Endodermal cell (in vitro differentiated cells): Measurements from ENCODE around the gene COL5A1. TPM values are rescaled to one million over a fixed set of nuclear protein-coding genes. Genes with fewer than 3 reads are reported as not detected.

Experiments
- DNase-seq: peaks from one replicate; pipeline ENCODE4 v3.0.0-alpha.2; 2017
- H3K27ac ChIP-seq: 2 replicates; pipeline ENCODE4 v1.5.1; 2013; ENCODE audit warnings: mild to moderate bottlenecking, low read depth, low read length, moderate library complexity
- H3K27me3 ChIP-seq: 2 replicates; pipeline ENCODE4 v1.6.1; 2013; ENCODE audit warnings: mild to moderate bottlenecking, low read length, moderate library complexity; ENCODE audit not compliant: insufficient read depth, control insufficient read depth, poor library complexity, severe bottlenecking
- H3K36me3 ChIP-seq: 2 replicates; pipeline ENCODE4 v1.7.0; 2013; ENCODE audit warnings: mild to moderate bottlenecking, low read length, moderate library complexity; ENCODE audit not compliant: control insufficient read depth, insufficient read depth
- H3K4me1 ChIP-seq: one replicate; pipeline ENCODE4 v1.7.0; 2013; ENCODE audit warnings: low read length; ENCODE audit not compliant: control insufficient read depth, insufficient read depth
- H3K4me3 ChIP-seq: 2 replicates; pipeline ENCODE4 v1.5.1; 2013; ENCODE audit warnings: mild to moderate bottlenecking, low read length, moderate library complexity
- H3K9ac ChIP-seq: 2 replicates; pipeline ENCODE4 v1.6.1; 2013; ENCODE audit warnings: mild to moderate bottlenecking, low read length, moderate library complexity; ENCODE audit not compliant: poor library complexity, severe bottlenecking; ENCODE audit errors: extremely low read depth
- H3K9me3 ChIP-seq: 2 replicates; pipeline ENCODE4 v1.6.1; 2013; ENCODE audit warnings: mild to moderate bottlenecking, low read length, moderate library complexity; ENCODE audit not compliant: control insufficient read depth
- H3K27ac Mint-ChIP-seq: 2 replicates; pipeline ENCODE4 v1.8.0; 2020; ENCODE audit warnings: mixed read lengths
- H3K27me3 Mint-ChIP-seq: 2 replicates; pipeline ENCODE4 v1.8.0; 2021; ENCODE audit warnings: mild to moderate bottlenecking, mixed read lengths; ENCODE audit not compliant: insufficient read depth
- H3K36me3 Mint-ChIP-seq: 2 replicates; pipeline ENCODE4 v1.8.0; 2020; ENCODE audit warnings: low read depth, mixed read lengths
- H3K4me1 Mint-ChIP-seq: 2 replicates; pipeline ENCODE4 v1.8.0; 2020; ENCODE audit warnings: mixed read lengths
- H3K4me3 Mint-ChIP-seq: 2 replicates; pipeline ENCODE4 v1.8.0; 2020; ENCODE audit warnings: mild to moderate bottlenecking, moderate library complexity, mixed read lengths
- H3K9me3 Mint-ChIP-seq: 2 replicates; pipeline ENCODE4 v1.8.0; 2020; ENCODE audit warnings: mild to moderate bottlenecking, mixed read lengths
- CTCF ChIP-seq: fragments of 200-600 bp; sonication (generic); conservative IDR thresholded peaks from 2 replicates; pipeline ENCODE4 v1.5.0; 2021; ENCODE audit warnings: antibody characterized with exemption, mild to moderate bottlenecking
- WGBS, 2 experiments: methylation state at CpG; one replicate each; pipeline versions ENCODE4 v1.1.5 to v1.1.7; 2013; ENCODE audit warnings: missing lambda C conversion rate in 2 of 2, mixed read lengths in 1 of 2; ENCODE audit not compliant: insufficient coverage in 1 of 2, insufficient read length in 1 of 2; 5-methylcytosine and 5-hydroxymethylcytosine counted together
- total RNA-seq, 2 donors: library from RNA; stranded (reverse); fragmentation: NEBNext Ultra II Directional in 1 of 2; extraction: Animal tissue kit (Norgen Biotek cat#: 25700) in 1 of 2; gene quantifications; 2 replicates in 1 of 2; 3 replicates in 1 of 2; pipeline ENCODE4 v1.2.1, GENCODE V29; 2021

COL5A1 gene
- total RNA-seq, 2 donors from 2014 or later: 65.3 to 76.6 TPM

GRCh38 chr9:134678206-134678605 lies 36.6 kb downstream of the COL5A1 start:
- no peaks in the 10 kb centered on the region for H3K4me1 ChIP-seq

GRCh38 chr9:134678666-134679443 lies 37.3 kb downstream of the COL5A1 start:
- TF ChIP-seq CTCF: no peak
- Histone ChIP-seq H3K9ac (no peak overlapping the region), H3K27me3 (no peaks in the 10 kb centered on the region), H3K4me3 (no peak overlapping the region), H3K9me3 (no peaks in the 10 kb centered on the region), H3K4me1 (no peaks in the 10 kb centered on the region), H3K27ac (no peak overlapping the region), H3K36me3 (no peaks in the 10 kb centered on the region)
- no peaks in the 10 kb centered on the region for H3K27me3 Mint-ChIP-seq
- H3K36me3 Mint-ChIP-seq: peaks cover 5% of the 10 kb centered on the region
- H3K27ac Mint-ChIP-seq: peak overlapping the region; percentile 55
- H3K4me1 Mint-ChIP-seq: peaks cover 3% of the 10 kb centered on the region
- WGBS, 2 experiments: 72 to 88% methylated on average over 9 to 17 of the region's 17 CpGs
- H3K4me3 Mint-ChIP-seq: no peak overlapping the region
- DNase-seq: no peak
- peaks cover 7% of the 10 kb centered on the region for H3K9me3 Mint-ChIP-seq

More at GRCh38 chr9:134678206-134678605, 36.6 kb downstream of the COL5A1 start:
- Mint-ChIP-seq H3K4me1 (peaks cover 3% of the 10 kb centered on the region), H3K27me3 (no peaks in the 10 kb centered on the region), H3K36me3 (peaks cover 5% of the 10 kb centered on the region), H3K9me3 (peaks cover 7% of the 10 kb centered on the region), H3K27ac (no peak overlapping the region), H3K4me3 (no peak overlapping the region)
- no peaks in the 10 kb centered on the region for H3K27me3 ChIP-seq
- no peaks in the 10 kb centered on the region for H3K9me3 ChIP-seq
- TF ChIP-seq CTCF: no peak
- H3K4me3 ChIP-seq: no peak overlapping the region
- H3K27ac ChIP-seq: no peak overlapping the region
- no peaks in the 10 kb centered on the region for H3K36me3 ChIP-seq
- WGBS, 2 experiments: 92 to 96% methylated on average over 6 to 8 of the region's 8 CpGs
- no peak overlapping the region for H3K9ac ChIP-seq
- DNase-seq: no peak

DNA sequence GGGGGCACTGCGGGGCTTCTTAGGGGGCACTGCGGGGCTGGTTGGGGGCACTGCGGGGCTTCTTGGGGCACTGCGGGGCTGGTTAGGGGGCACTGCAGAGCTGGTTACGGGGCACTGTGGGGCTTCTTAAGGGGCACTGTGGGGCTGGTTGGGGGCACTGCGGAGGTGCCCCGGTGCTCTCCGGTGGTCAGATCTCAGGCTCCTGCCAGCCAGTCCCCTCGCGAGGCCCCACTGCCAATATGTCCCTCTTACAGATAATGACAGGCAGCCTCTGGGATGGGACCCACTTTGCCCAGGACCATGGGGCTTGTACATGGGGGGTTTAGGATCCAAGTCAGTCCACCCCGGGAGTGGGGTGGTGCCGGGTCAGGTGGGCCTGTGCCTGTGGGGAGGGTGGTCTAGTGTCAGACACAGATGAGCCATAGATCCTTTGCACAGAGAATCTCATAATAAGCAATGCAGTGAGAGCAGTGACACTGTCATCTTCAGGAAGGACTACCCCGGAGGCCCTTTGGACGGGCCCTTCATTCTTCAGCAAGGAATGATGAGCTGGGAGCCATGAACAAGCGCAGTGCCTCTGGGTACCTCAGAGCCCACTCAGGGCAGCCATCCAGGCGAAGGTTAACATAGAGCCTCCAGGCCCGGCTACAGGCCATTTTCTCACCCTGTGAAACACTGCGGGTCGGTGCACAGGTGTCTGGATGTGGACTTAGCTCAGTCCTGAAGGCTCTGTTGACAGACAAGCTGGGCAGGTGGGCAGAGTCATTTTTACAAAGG lies 38.2 kb downstream of the COL5A1 start:
- Histone ChIP-seq H3K9me3 (no peaks in the 10 kb centered on the region), H3K27ac (no peak overlapping the region), H3K9ac (no peak overlapping the region), H3K4me3 (no peak overlapping the region), H3K4me1 (no peaks in the 10 kb centered on the region), H3K36me3 (no peaks in the 10 kb centered on the region), H3K27me3 (no peaks in the 10 kb centered on the region)
- no peaks in the 10 kb centered on the region for H3K36me3 Mint-ChIP-seq
- H3K4me1 Mint-ChIP-seq: peaks cover 3% of the 10 kb centered on the region
- DNase-seq: no peak
- no peaks in the 10 kb centered on the region for H3K27me3 Mint-ChIP-seq
- peaks cover 4% of the 10 kb centered on the region for H3K9me3 Mint-ChIP-seq
- WGBS, 2 experiments: 91 to 92% methylated on average over 11 to 19 of the region's 19 CpGs
- no peak overlapping the region for H3K27ac Mint-ChIP-seq
- H3K4me3 Mint-ChIP-seq: no peak overlapping the region
- no peak for TF ChIP-seq CTCF
